Tibial nerve (tissue), 4 donors: ENCODE data around the gene PET100.

ENCODE experiments used
- EP300 ChIP-seq, 2 donors: sonication (generic); formaldehyde crosslinking; IDR thresholded peaks; one replicate each; pipeline ENCODE4 v1.6.1; 2017; ENCODE audit warnings: antibody characterized with exemption in 2 of 2, mild to moderate bottlenecking in 1 of 2
- POLR2A ChIP-seq, 2 donors: fragments of 450-650 bp; IDR thresholded peaks; one replicate each; pipeline ENCODE4 v1.6.1; 2017; ENCODE audit warnings: antibody characterized with exemption in 2 of 2, mild to moderate bottlenecking in 2 of 2, moderate library complexity in 2 of 2
- TF ChIP-seq, protein P1 (sequence below), 5 experiments: fragments of 200-600 bp in 3 of 5; fragments of 450-650 bp in 2 of 5; sonication (generic) in 3 of 5; IDR thresholded peaks; one replicate each; pipeline ENCODE4 v1.5.1; 2016 to 2019; ENCODE audit warnings: antibody characterized with exemption in 5 of 5, mild to moderate bottlenecking in 3 of 5, moderate library complexity in 2 of 5

DNA sequence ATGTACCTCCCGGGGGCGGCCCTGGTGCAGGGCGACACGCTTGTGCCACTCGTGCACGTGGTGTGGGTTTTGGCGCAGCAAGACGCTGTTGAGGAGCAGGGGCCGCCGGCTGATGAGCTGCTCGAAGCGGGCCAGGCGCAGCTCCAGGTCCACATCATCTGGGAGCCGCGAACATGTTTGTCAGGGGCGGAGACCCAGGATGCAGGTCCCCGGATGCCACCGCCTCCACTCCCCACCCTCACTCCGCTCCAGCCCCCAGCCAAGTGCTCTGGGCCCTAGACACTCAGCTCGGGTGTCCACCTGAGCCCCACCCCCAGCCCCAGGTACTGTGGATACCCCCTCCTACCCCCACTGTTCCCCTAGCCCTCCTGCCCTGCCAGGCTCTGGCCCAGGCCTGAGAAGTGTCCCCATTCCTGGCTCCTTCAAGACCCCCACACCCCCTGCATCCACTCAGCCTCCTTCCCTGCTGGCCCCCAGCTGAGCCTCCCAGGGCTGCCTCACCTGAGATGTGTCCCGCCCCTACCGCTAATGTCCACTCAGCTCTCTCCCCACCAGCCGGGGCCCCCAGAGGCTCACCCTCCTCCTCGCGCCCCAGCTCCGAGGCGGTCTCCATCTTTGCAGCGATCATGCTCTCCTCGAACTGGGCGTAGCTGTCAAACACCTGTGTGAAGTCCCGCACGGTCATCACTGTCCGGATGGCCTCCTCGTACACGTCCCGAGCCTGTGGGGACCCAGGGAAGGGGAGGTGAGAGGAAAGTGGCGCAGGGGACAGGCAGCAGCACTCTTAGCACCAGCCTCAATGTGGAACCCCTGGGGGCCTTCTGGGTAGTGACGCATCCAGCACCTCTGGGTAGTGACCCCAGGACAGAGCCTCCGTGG lies 5.6 kb upstream of the PET100 start:
- TF ChIP-seq, protein P1, sequence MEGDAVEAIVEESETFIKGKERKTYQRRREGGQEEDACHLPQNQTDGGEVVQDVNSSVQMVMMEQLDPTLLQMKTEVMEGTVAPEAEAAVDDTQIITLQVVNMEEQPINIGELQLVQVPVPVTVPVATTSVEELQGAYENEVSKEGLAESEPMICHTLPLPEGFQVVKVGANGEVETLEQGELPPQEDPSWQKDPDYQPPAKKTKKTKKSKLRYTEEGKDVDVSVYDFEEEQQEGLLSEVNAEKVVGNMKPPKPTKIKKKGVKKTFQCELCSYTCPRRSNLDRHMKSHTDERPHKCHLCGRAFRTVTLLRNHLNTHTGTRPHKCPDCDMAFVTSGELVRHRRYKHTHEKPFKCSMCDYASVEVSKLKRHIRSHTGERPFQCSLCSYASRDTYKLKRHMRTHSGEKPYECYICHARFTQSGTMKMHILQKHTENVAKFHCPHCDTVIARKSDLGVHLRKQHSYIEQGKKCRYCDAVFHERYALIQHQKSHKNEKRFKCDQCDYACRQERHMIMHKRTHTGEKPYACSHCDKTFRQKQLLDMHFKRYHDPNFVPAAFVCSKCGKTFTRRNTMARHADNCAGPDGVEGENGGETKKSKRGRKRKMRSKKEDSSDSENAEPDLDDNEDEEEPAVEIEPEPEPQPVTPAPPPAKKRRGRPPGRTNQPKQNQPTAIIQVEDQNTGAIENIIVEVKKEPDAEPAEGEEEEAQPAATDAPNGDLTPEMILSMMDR (IDR thresholded peaks at IDR 0.05), result no peak
- TF ChIP-seq EP300 (IDR thresholded peaks at IDR 0.05), result no peak
- TF ChIP-seq POLR2A (IDR thresholded peaks at IDR 0.05), result no peak
